Neural crest cell (in vitro differentiated cells): ENCODE measurements around the gene TMTC1. TPM values are rescaled to one million over a fixed set of nuclear protein-coding genes. Genes with fewer than 3 reads are reported as not detected.

Source experiments
- DNase-seq: peaks from one replicate; pipeline ENCODE4 v3.0.0; 2021; ENCODE audit warnings: low read depth, mixed read lengths, low spot score
- H3K27ac Mint-ChIP-seq: one replicate; pipeline ENCODE4 v1.8.0; 2021; ENCODE audit warnings: mild to moderate bottlenecking, mixed read lengths; ENCODE audit not compliant: unreplicated experiment
- H3K27me3 Mint-ChIP-seq: 2 replicates; pipeline ENCODE4 v1.8.0; 2021; ENCODE audit warnings: low read depth, mild to moderate bottlenecking, mixed read lengths
- H3K36me3 Mint-ChIP-seq: 2 replicates; pipeline ENCODE4 v1.8.0; 2021; ENCODE audit warnings: low read depth, mild to moderate bottlenecking, mixed read lengths
- H3K4me1 Mint-ChIP-seq: 2 replicates; pipeline ENCODE4 v1.8.0; 2021; ENCODE audit warnings: mixed read lengths
- H3K4me3 Mint-ChIP-seq: one replicate; pipeline ENCODE4 v1.8.0; 2021; ENCODE audit warnings: mild to moderate bottlenecking, mixed read lengths
- H3K9me3 Mint-ChIP-seq: 2 replicates; pipeline ENCODE4 v1.8.0; 2021; ENCODE audit warnings: mixed read lengths
- total RNA-seq: library from RNA; stranded (reverse); gene quantifications from 2 replicates; pipeline ENCODE4 v1.2.1, GENCODE V29; 2021
- TF ChIP-seq, protein P1 (sequence below): fragments of 200-600 bp; sonication (generic); conservative IDR thresholded peaks from 2 replicates; pipeline ENCODE4 v1.5.0; 2021; ENCODE audit warnings: antibody characterized with exemption, mild to moderate bottlenecking

TMTC1 gene
- total RNA-seq, 1 donor from 2014 or later: 13.1 TPM

- Mint-ChIP-seq H3K4me3 (no peak overlapping the region), H3K4me1 (no peaks in the 10 kb centered on the region), H3K27me3 (no peaks in the 10 kb centered on the region), H3K27ac (no peak overlapping the region), H3K36me3 (peaks cover 8% of the 10 kb centered on the region), H3K9me3 (no peaks in the 10 kb centered on the region)
- DNase-seq: no peak
- TF ChIP-seq, protein P1, sequence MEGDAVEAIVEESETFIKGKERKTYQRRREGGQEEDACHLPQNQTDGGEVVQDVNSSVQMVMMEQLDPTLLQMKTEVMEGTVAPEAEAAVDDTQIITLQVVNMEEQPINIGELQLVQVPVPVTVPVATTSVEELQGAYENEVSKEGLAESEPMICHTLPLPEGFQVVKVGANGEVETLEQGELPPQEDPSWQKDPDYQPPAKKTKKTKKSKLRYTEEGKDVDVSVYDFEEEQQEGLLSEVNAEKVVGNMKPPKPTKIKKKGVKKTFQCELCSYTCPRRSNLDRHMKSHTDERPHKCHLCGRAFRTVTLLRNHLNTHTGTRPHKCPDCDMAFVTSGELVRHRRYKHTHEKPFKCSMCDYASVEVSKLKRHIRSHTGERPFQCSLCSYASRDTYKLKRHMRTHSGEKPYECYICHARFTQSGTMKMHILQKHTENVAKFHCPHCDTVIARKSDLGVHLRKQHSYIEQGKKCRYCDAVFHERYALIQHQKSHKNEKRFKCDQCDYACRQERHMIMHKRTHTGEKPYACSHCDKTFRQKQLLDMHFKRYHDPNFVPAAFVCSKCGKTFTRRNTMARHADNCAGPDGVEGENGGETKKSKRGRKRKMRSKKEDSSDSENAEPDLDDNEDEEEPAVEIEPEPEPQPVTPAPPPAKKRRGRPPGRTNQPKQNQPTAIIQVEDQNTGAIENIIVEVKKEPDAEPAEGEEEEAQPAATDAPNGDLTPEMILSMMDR: no peak
Observed at GRCh38 chr12:29743801-29744200, 39.9 kb downstream of the TMTC1 start.

DNA sequence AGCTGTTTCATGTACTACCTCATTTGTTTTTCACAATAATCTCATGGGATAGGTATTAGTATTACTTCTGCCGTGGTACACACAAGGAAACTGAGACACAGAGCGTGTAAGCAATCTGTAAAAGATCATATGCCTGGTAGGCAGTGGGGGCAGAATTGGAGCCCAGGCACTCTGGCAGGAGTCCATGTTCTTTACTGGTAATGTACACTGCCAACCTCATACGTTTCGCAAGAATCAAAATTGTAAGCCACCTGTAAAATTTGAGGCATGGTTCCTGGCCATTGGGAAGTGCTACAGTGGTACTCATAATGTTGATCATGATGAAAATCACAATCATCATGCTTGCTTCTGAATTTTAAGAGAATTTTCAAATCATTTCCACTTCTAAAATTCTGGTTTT is 40.7 kb downstream of the TMTC1 start:
- no peak overlapping the region for H3K27ac Mint-ChIP-seq
- no peaks in the 10 kb centered on the region for H3K9me3 Mint-ChIP-seq
- H3K36me3 Mint-ChIP-seq: peaks cover 11% of the 10 kb centered on the region
- H3K4me1 Mint-ChIP-seq: no peaks in the 10 kb centered on the region
- no peak for DNase-seq
- TF ChIP-seq, protein P1: no peak
- H3K4me3 Mint-ChIP-seq: no peak overlapping the region
- H3K27me3 Mint-ChIP-seq: no peaks in the 10 kb centered on the region

GRCh38 chr12:29742646-29743045 is 41.1 kb downstream of the TMTC1 start:
- Mint-ChIP-seq H3K4me3 (no peak overlapping the region), H3K27ac (no peak overlapping the region), H3K36me3 (peaks cover 11% of the 10 kb centered on the region), H3K4me1 (no peaks in the 10 kb centered on the region), H3K9me3 (no peaks in the 10 kb centered on the region), H3K27me3 (no peaks in the 10 kb centered on the region)
- TF ChIP-seq, protein P1: no peak
- no peak for DNase-seq

- Mint-ChIP-seq H3K27me3 (no peaks in the 10 kb centered on the region), H3K36me3 (peaks cover 11% of the 10 kb centered on the region), H3K4me1 (no peaks in the 10 kb centered on the region), H3K27ac (no peak overlapping the region), H3K4me3 (no peak overlapping the region), H3K9me3 (no peaks in the 10 kb centered on the region)
- DNase-seq: no peak
- TF ChIP-seq, protein P1: no peak
Observed at GRCh38 chr12:29741342-29742241, 42.1 kb downstream of the TMTC1 start.

DNA sequence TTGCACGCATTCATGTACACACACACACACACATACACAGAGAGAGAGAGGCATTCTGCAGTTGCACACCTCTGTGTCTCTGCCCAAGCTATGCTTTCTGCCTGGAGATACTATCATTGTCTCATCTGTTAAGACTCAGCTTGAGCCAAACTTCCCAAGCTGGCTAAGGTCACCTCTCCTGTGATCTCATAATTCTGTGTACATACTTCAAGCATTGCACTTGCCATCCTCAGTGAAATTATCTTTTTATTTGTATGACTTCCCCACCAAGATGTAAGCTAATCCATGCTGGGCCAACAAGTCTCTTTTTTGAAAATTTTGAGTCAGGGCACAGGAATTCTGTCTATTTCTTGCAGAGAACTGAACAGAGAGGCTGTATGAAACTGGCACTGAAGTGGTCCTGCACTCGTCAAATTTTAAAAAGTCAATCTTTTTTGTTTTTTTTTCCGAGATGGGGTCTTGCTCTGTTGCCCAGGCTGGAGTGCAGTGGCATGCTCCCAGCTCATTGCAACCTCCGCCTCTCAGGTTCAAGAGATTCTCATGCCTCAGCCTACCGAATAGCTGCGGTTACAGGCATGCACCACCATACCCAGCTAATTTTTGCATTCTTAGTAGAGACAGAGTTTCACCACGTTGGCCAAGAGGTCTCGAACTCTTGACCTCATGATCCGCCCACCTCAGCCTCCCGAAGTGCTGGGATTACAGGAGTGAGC is 44.3 kb downstream of the TMTC1 start:
- no peak for DNase-seq
- Mint-ChIP-seq H3K9me3 (no peaks in the 10 kb centered on the region), H3K27me3 (no peaks in the 10 kb centered on the region), H3K36me3 (peaks cover 11% of the 10 kb centered on the region), H3K4me3 (no peak overlapping the region), H3K27ac (peak overlapping the region; percentile 21), H3K4me1 (no peaks in the 10 kb centered on the region)
- TF ChIP-seq, protein P1: no peak
